Stomach (tissue), 9 donors: ENCODE results near the gene PARG. TPM values are rescaled to one million over a fixed set of nuclear protein-coding genes. Genes with fewer than 3 reads are reported as not detected.

Experiments
- DNase-seq, 2 donors: peaks; one replicate each; pipeline versions ENCODE4 v3.0.0 to v3.0.0-alpha.2; 2013 to 2019
- H3K27ac ChIP-seq, 5 donors: fragments of 200-600 bp in 4 of 5; sonication (generic) in 4 of 5; one replicate each; pipeline ENCODE4 v1.5.1; 2013 to 2019; ENCODE audit warnings: mild to moderate bottlenecking in 1 of 5, moderate library complexity in 1 of 5
- H3K27me3 ChIP-seq, 3 donors: fragments of 200-600 bp; sonication (generic); one replicate each; pipeline ENCODE4 v1.5.1; 2017 to 2019; ENCODE audit warnings: mixed run types in 1 of 3
- H3K36me3 ChIP-seq, 4 donors: fragments of 200-600 bp; sonication (generic); 1 replicate in 3 of 4; 2 replicates in 1 of 4; pipeline ENCODE4 v1.5.1; 2016 to 2019
- H3K4me1 ChIP-seq, 4 donors: fragments of 200-600 bp; sonication (generic); one replicate each; pipeline ENCODE4 v1.5.1; 2016 to 2019
- H3K4me3 ChIP-seq, 4 donors: fragments of 200-600 bp; sonication (generic) in 3 of 4; one replicate each; pipeline ENCODE4 v1.5.1; 2016 to 2019; ENCODE audit warnings: mild to moderate bottlenecking in 1 of 4
- H3K9me3 ChIP-seq, 4 donors: fragments of 200-600 bp; sonication (generic); one replicate each; pipeline ENCODE4 v1.5.1; 2016 to 2019
- EP300 ChIP-seq: sonication (generic); formaldehyde crosslinking; IDR thresholded peaks from one replicate; pipeline ENCODE4 v1.6.1; 2017; ENCODE audit warnings: antibody characterized with exemption
- POLR2A ChIP-seq, 4 donors: fragments of 450-650 bp; IDR thresholded peaks; one replicate each; pipeline ENCODE4 v1.6.1; 2016; ENCODE audit warnings: antibody characterized with exemption in 4 of 4, control low read depth in 2 of 4, mild to moderate bottlenecking in 1 of 4, moderate library complexity in 1 of 4
- POLR2AphosphoS5 ChIP-seq, 3 donors: sonication (generic); formaldehyde crosslinking; IDR thresholded peaks; one replicate each; pipeline ENCODE4 v1.6.1; 2016; ENCODE audit warnings: antibody characterized with exemption in 3 of 3
- WGBS, 5 donors: extraction: QIAGEN DNeasy Blood & Tissue Kit in 3 of 5; methylation state at CpG; one replicate each; pipeline versions ENCODE4 v1.1.5 to v1.1.7; 2013 to 2018; 5-methylcytosine and 5-hydroxymethylcytosine counted together
- intact Hi-C: fragments of 100-400 bp; cut with DNase I; formaldehyde crosslinking; loops from one replicate; pipeline ENCODE4 v1.15.1; 2023; ENCODE audit warnings: low total_unique reads
- polyA plus RNA-seq, 3 donors: library from polyadenylated mRNA; stranded (reverse); fragments of 200-250 nt; gene quantifications; one replicate each; pipeline ENCODE4 v1.2.3, GENCODE V29; 2013
- total RNA-seq, 5 donors: library from RNA; depleted of rRNA; stranded (reverse); fragments of >200 nt; gene quantifications; one replicate each; pipeline versions ENCODE4 v1.1.0 to v1.2.3, GENCODE V29; 2014 to 2016
- TF ChIP-seq, protein P1 (sequence below), 7 experiments: fragments of 450-650 bp in 4 of 7; fragments of 200-600 bp in 3 of 7; sonication (generic) in 3 of 7; IDR thresholded peaks; one replicate each; pipeline ENCODE4 v1.5.1; 2016 to 2019; ENCODE audit warnings: antibody characterized with exemption in 7 of 7, control low read depth in 2 of 7, mild to moderate bottlenecking in 1 of 7
- donor health status: healthy with polysubstance abuse.
- donor health status: Bipolar disorder and iron deficiency.
- donor health status: healthy.

PARG gene
- total and polyA plus RNA-seq, 8 donors: 3.1 to 57.1 (median 19.6) TPM

- TF ChIP-seq EP300 (no peak), POLR2A (IDR thresholded peaks at IDR 0.05) (no peak), POLR2AphosphoS5 (IDR thresholded peaks at IDR 0.05) (no peak)
- no peaks in the 10 kb centered on the region for H3K9me3 ChIP-seq
- H3K27ac ChIP-seq: no peak overlapping the region
- no peaks in the 10 kb centered on the region for H3K36me3 ChIP-seq
- H3K4me1 ChIP-seq: no peaks in the 10 kb centered on the region
- intact Hi-C loops: no loop called here
- H3K27me3 ChIP-seq: peaks cover 0 to 4% (median 0%) of the 10 kb centered on the region in 3 donors
- DNase-seq: no peak
- 66 to 74% (median 69%) methylated on average over 7 to 8 of the region's 8 CpGs for WGBS, 5 donors
- H3K4me3 ChIP-seq: no peak overlapping the region
Measured at GRCh38 chr10:49784681-49785080, 157.1 kb downstream of the PARG start.

DNA sequence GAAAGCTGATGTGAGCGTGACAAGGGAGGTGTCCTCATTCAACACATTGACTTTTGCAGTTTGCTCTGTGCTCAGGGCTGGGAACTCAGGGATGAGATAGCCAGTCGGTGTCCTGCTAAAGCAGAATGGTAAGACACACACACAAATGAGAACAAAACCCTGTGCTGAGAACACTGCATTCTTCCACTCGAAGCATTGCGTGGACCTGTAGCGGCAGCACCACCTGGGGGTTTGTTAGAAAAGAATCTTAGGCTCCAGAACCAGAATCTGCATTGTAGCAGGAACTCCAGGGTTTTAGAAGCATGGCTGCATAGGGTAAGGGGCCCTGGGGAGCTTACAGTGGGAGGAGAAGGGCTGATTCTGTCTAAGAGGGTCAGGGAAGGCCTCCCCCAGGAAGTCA, 158.2 kb downstream of the PARG start:
- Histone ChIP-seq H3K36me3 (no peaks in the 10 kb centered on the region), H3K4me3 (no peak overlapping the region), H3K4me1 (no peaks in the 10 kb centered on the region), H3K27me3 (peaks cover 0 to 4% (median 3%) of the 10 kb centered on the region in 3 donors), H3K9me3 (no peaks in the 10 kb centered on the region), H3K27ac (no peak overlapping the region)
- no peak for DNase-seq
- TF ChIP-seq EP300: no peak
- intact Hi-C loops: no loop called here
- 44 to 57% (median 52%) methylated on average over 5 of the region's 5 CpGs for WGBS, 5 donors

DNA sequence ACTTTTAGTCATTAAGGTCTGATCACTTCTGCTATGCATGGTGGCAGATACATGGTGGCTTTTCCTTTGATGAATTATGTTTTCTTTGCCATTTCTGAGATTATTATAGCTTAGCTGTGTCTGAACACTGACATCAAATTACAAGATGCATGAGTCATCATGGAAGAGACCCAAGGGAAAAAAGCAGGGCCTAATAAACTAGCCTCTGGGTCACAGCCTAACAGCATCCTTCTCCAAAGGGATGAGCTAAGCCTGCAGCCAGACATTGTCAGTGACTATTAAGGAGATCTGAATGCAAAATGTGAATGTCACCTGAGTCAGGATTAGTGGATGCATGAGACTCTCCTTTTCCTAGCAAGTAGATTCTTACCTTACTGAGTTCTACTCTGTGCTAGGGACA, 160.6 kb downstream of the PARG start:
- no peak overlapping the region for H3K27ac ChIP-seq
- H3K4me1 ChIP-seq: no peaks in the 10 kb centered on the region
- peaks cover 0 to 5% (median 0%) of the 10 kb centered on the region in 4 donors for H3K9me3 ChIP-seq
- intact Hi-C loops: no loop called here
- H3K36me3 ChIP-seq: no peaks in the 10 kb centered on the region
- no peak for DNase-seq
- no peak overlapping the region for H3K4me3 ChIP-seq
- TF ChIP-seq, protein P1, sequence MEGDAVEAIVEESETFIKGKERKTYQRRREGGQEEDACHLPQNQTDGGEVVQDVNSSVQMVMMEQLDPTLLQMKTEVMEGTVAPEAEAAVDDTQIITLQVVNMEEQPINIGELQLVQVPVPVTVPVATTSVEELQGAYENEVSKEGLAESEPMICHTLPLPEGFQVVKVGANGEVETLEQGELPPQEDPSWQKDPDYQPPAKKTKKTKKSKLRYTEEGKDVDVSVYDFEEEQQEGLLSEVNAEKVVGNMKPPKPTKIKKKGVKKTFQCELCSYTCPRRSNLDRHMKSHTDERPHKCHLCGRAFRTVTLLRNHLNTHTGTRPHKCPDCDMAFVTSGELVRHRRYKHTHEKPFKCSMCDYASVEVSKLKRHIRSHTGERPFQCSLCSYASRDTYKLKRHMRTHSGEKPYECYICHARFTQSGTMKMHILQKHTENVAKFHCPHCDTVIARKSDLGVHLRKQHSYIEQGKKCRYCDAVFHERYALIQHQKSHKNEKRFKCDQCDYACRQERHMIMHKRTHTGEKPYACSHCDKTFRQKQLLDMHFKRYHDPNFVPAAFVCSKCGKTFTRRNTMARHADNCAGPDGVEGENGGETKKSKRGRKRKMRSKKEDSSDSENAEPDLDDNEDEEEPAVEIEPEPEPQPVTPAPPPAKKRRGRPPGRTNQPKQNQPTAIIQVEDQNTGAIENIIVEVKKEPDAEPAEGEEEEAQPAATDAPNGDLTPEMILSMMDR (IDR thresholded peaks at IDR 0.05): no peak
- no peak for TF ChIP-seq POLR2A (IDR thresholded peaks at IDR 0.05)
- TF ChIP-seq POLR2AphosphoS5 (IDR thresholded peaks at IDR 0.05): no peak
- TF ChIP-seq EP300: no peak
- H3K27me3 ChIP-seq: peaks cover 0 to 10% (median 4%) of the 10 kb centered on the region in 3 donors

- Histone ChIP-seq H3K27ac (no peak overlapping the region), H3K27me3 (peaks cover 0 to 10% (median 6%) of the 10 kb centered on the region in 3 donors), H3K9me3 (peaks cover 0 to 5% (median 0%) of the 10 kb centered on the region in 4 donors), H3K36me3 (no peaks in the 10 kb centered on the region), H3K4me3 (no peak overlapping the region), H3K4me1 (no peaks in the 10 kb centered on the region)
- DNase-seq: no peak
- intact Hi-C loops: no loop called here
- TF ChIP-seq, protein P1 (IDR thresholded peaks at IDR 0.05): no peak
- TF ChIP-seq EP300: no peak
- no peak for TF ChIP-seq POLR2A (IDR thresholded peaks at IDR 0.05)
- TF ChIP-seq POLR2AphosphoS5 (IDR thresholded peaks at IDR 0.05): no peak
- 66 to 71% (median 70%) methylated on average over 3 of the region's 3 CpGs for WGBS, 5 donors
Measured at GRCh38 chr10:49778197-49778596, 163.6 kb downstream of the PARG start.

GRCh38 chr10:49776851-49777250, 165.0 kb downstream of the PARG start:
- H3K36me3 ChIP-seq: no peaks in the 10 kb centered on the region
- no peaks in the 10 kb centered on the region for H3K4me1 ChIP-seq
- H3K9me3 ChIP-seq: peaks cover 0 to 5% (median 0%) of the 10 kb centered on the region in 4 donors
- intact Hi-C loops: no loop called here
- peaks cover 0 to 16% (median 6%) of the 10 kb centered on the region in 3 donors for H3K27me3 ChIP-seq
- TF ChIP-seq POLR2A (IDR thresholded peaks at IDR 0.05): no peak
- no peak for TF ChIP-seq EP300
- no peak for TF ChIP-seq POLR2AphosphoS5 (IDR thresholded peaks at IDR 0.05)
- TF ChIP-seq, protein P1 (IDR thresholded peaks at IDR 0.05): no peak
- 78 to 94% (median 82%) methylated on average over 4 of the region's 4 CpGs for WGBS, 5 donors
- H3K27ac ChIP-seq: no peak overlapping the region
- H3K4me3 ChIP-seq: no peak overlapping the region
- DNase-seq: no peak
